Stomach (tissue), 9 donors: ENCODE results near the gene TOR1AIP1. TPM values are rescaled to one million over a fixed set of nuclear protein-coding genes. Genes with fewer than 3 reads are reported as not detected.

Experiments used
- DNase-seq, 2 donors: peaks; one replicate each; pipeline versions ENCODE4 v3.0.0 to v3.0.0-alpha.2; 2013 to 2019
- H3K27ac ChIP-seq, 5 donors: fragments of 200-600 bp in 4 of 5; sonication (generic) in 4 of 5; one replicate each; pipeline ENCODE4 v1.5.1; 2013 to 2019; ENCODE audit warnings: mild to moderate bottlenecking in 1 of 5, moderate library complexity in 1 of 5
- H3K27me3 ChIP-seq, 3 donors: fragments of 200-600 bp; sonication (generic); one replicate each; pipeline ENCODE4 v1.5.1; 2017 to 2019; ENCODE audit warnings: mixed run types in 1 of 3
- H3K36me3 ChIP-seq, 4 donors: fragments of 200-600 bp; sonication (generic); 1 replicate in 3 of 4; 2 replicates in 1 of 4; pipeline ENCODE4 v1.5.1; 2016 to 2019
- H3K4me1 ChIP-seq, 4 donors: fragments of 200-600 bp; sonication (generic); one replicate each; pipeline ENCODE4 v1.5.1; 2016 to 2019
- H3K4me3 ChIP-seq, 4 donors: fragments of 200-600 bp; sonication (generic) in 3 of 4; one replicate each; pipeline ENCODE4 v1.5.1; 2016 to 2019; ENCODE audit warnings: mild to moderate bottlenecking in 1 of 4
- H3K9me3 ChIP-seq, 4 donors: fragments of 200-600 bp; sonication (generic); one replicate each; pipeline ENCODE4 v1.5.1; 2016 to 2019
- EP300 ChIP-seq: sonication (generic); formaldehyde crosslinking; IDR thresholded peaks from one replicate; pipeline ENCODE4 v1.6.1; 2017; ENCODE audit warnings: antibody characterized with exemption
- POLR2A ChIP-seq, 4 donors: fragments of 450-650 bp; IDR thresholded peaks; one replicate each; pipeline ENCODE4 v1.6.1; 2016; ENCODE audit warnings: antibody characterized with exemption in 4 of 4, control low read depth in 2 of 4, mild to moderate bottlenecking in 1 of 4, moderate library complexity in 1 of 4
- POLR2AphosphoS5 ChIP-seq, 3 donors: sonication (generic); formaldehyde crosslinking; IDR thresholded peaks; one replicate each; pipeline ENCODE4 v1.6.1; 2016; ENCODE audit warnings: antibody characterized with exemption in 3 of 3
- WGBS, 5 donors: extraction: QIAGEN DNeasy Blood & Tissue Kit in 3 of 5; methylation state at CpG; one replicate each; pipeline versions ENCODE4 v1.1.5 to v1.1.7; 2013 to 2018; 5-methylcytosine and 5-hydroxymethylcytosine counted together
- intact Hi-C: fragments of 100-400 bp; cut with DNase I; formaldehyde crosslinking; loops from one replicate; pipeline ENCODE4 v1.15.1; 2023; ENCODE audit warnings: low total_unique reads
- polyA plus RNA-seq, 3 donors: library from polyadenylated mRNA; stranded (reverse); fragments of 200-250 nt; gene quantifications; one replicate each; pipeline ENCODE4 v1.2.3, GENCODE V29; 2013
- total RNA-seq, 5 donors: library from RNA; depleted of rRNA; stranded (reverse); fragments of >200 nt; gene quantifications; one replicate each; pipeline versions ENCODE4 v1.1.0 to v1.2.3, GENCODE V29; 2014 to 2016
- TF ChIP-seq, protein P1 (sequence below), 7 experiments: fragments of 450-650 bp in 4 of 7; fragments of 200-600 bp in 3 of 7; sonication (generic) in 3 of 7; IDR thresholded peaks; one replicate each; pipeline ENCODE4 v1.5.1; 2016 to 2019; ENCODE audit warnings: antibody characterized with exemption in 7 of 7, control low read depth in 2 of 7, mild to moderate bottlenecking in 1 of 7
- donor health status: healthy with polysubstance abuse.
- donor health status: Bipolar disorder and iron deficiency.
- donor health status: healthy.

Gene TOR1AIP1
- total and polyA plus RNA-seq, 8 donors = 9.0 to 129 (median 31.2) TPM

- intact Hi-C loops = no loop called here
- no peaks in the 10 kb centered on the region for H3K9me3 ChIP-seq
- 77 to 89% (median 87%) methylated on average over 4 of the region's 4 CpGs for WGBS, 5 donors
- H3K4me3 ChIP-seq = no peak overlapping the region
- no peak overlapping the region for H3K27ac ChIP-seq
- H3K27me3 ChIP-seq = no peaks in the 10 kb centered on the region
- TF ChIP-seq POLR2AphosphoS5 (IDR thresholded peaks at IDR 0.05) (no peak), POLR2A (IDR thresholded peaks at IDR 0.05) (no peak)
- TF ChIP-seq, protein P1, sequence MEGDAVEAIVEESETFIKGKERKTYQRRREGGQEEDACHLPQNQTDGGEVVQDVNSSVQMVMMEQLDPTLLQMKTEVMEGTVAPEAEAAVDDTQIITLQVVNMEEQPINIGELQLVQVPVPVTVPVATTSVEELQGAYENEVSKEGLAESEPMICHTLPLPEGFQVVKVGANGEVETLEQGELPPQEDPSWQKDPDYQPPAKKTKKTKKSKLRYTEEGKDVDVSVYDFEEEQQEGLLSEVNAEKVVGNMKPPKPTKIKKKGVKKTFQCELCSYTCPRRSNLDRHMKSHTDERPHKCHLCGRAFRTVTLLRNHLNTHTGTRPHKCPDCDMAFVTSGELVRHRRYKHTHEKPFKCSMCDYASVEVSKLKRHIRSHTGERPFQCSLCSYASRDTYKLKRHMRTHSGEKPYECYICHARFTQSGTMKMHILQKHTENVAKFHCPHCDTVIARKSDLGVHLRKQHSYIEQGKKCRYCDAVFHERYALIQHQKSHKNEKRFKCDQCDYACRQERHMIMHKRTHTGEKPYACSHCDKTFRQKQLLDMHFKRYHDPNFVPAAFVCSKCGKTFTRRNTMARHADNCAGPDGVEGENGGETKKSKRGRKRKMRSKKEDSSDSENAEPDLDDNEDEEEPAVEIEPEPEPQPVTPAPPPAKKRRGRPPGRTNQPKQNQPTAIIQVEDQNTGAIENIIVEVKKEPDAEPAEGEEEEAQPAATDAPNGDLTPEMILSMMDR (IDR thresholded peaks at IDR 0.05) = no peak
- peaks cover 0 to 7% (median 0%) of the 10 kb centered on the region in 4 donors for H3K4me1 ChIP-seq
- peaks cover 0 to 14% (median 6%) of the 10 kb centered on the region in 4 donors for H3K36me3 ChIP-seq
- DNase-seq = no peak
These were observed 44.1 kb downstream of the TOR1AIP1 start for GRCh38 chr1:179925922-179926849.

DNA sequence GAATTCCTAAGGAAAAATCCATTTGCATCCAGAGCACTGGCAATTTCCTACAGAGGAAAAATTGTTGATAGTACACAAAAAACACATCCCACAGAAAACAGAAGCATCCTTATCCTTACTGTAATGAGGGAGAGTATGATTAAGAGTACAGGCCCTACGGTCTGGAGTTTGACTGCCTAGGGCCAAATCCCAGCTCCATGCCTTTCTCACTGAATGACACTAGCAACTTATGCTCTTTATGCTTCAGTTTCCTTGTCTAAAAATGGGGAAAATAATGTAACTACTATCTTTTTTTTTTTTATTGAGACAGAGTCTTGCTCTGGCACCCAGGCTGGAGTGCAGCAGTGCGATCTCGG lies 44.7 kb downstream of the TOR1AIP1 start:
- H3K9me3 ChIP-seq = no peaks in the 10 kb centered on the region
- no peak for DNase-seq
- H3K4me3 ChIP-seq = no peak overlapping the region
- intact Hi-C loops = no loop called here
- H3K27ac ChIP-seq = no peak overlapping the region
- TF ChIP-seq POLR2AphosphoS5 (IDR thresholded peaks at IDR 0.05) (no peak), POLR2A (IDR thresholded peaks at IDR 0.05) (no peak), EP300 (no peak)
- TF ChIP-seq, protein P1 (IDR thresholded peaks at IDR 0.05) = no peak
- peaks cover 0 to 12% (median 3%) of the 10 kb centered on the region in 4 donors for H3K4me1 ChIP-seq
- WGBS, 5 donors = 96 to 99% (median 98%) methylated on average over 3 of the region's 3 CpGs
- H3K36me3 ChIP-seq = peaks cover 0 to 7% (median under 1%) of the 10 kb centered on the region in 4 donors
- H3K27me3 ChIP-seq = no peaks in the 10 kb centered on the region

- Histone ChIP-seq H3K27ac (peak overlapping the region in 4 of 5 donors; percentile 19 to 50 (median 28)), H3K4me3 (no peak overlapping the region), H3K9me3 (no peaks in the 10 kb centered on the region), H3K4me1 (peaks cover 0 to 12% (median 4%) of the 10 kb centered on the region in 4 donors), H3K36me3 (no peaks in the 10 kb centered on the region), H3K27me3 (no peaks in the 10 kb centered on the region)
- TF ChIP-seq POLR2A (IDR thresholded peaks at IDR 0.05) (no peak), POLR2AphosphoS5 (IDR thresholded peaks at IDR 0.05) (peak in 2 of 3 donors; percentile 27 to 29), EP300 (no peak)
- TF ChIP-seq, protein P1 (IDR thresholded peaks at IDR 0.05) = no peak
- DNase-seq = peak in 1 of 2 donors; percentile 30
- intact Hi-C loops = no loop called here
- 12 to 24% (median 20%) methylated on average over 2 of the region's 2 CpGs for WGBS, 5 donors
These were observed 48.1 kb downstream of the TOR1AIP1 start for GRCh38 chr1:179929955-179930798.

DNA sequence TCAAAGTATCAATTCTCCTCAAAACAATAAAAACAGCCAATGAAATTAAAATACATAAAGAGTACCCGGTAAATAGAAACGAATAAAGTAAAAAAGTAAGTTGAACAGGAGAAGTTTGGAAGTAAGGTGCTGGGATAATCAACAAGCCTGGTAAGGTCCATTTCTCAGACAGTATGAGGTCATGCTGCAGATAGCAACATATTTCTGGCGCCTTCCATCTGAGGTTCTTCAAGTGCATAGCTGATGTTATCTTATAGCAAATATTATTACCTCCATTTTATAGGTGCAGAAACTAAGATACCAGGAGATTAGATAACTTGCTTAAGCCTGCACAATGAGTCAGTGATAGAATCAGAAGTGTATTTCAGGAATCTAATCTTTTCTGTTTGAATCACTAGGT lies 48.8 kb downstream of the TOR1AIP1 start:
- 30 to 48% (median 44%) methylated on average over 3 of the region's 3 CpGs for WGBS, 5 donors
- TF ChIP-seq POLR2AphosphoS5 (IDR thresholded peaks at IDR 0.05) = peak in 2 of 3 donors; percentile 60 to 78
- TF ChIP-seq POLR2A (IDR thresholded peaks at IDR 0.05) = no peak
- Histone ChIP-seq H3K4me1 (peaks cover 0 to 12% (median 4%) of the 10 kb centered on the region in 4 donors), H3K9me3 (no peaks in the 10 kb centered on the region), H3K27me3 (no peaks in the 10 kb centered on the region), H3K27ac (peak overlapping the region in 3 of 5 donors; percentile 19 to 43 (median 32)), H3K4me3 (no peak overlapping the region), H3K36me3 (no peaks in the 10 kb centered on the region)
- intact Hi-C loops = no loop called here
- DNase-seq = peak in 1 of 2 donors; percentile 54
